Transverse colon (tissue), 3 donors: Measurements from ENCODE around the gene OR2T12.
"Not testable (repeated sequence)": the region's sequence is repeated elsewhere in the genome, so short reads cannot be mapped to it uniquely, and the experiment has no call there.

Experiments used
- EP300 ChIP-seq: sonication (generic); formaldehyde crosslinking; IDR thresholded peaks from one replicate; pipeline ENCODE4 v1.6.1; 2017; ENCODE audit warnings: antibody characterized with exemption, low read depth
- POLR2A ChIP-seq: fragments of 450-650 bp; IDR thresholded peaks from one replicate; pipeline ENCODE4 v1.6.1; 2016; ENCODE audit warnings: antibody characterized with exemption, mild to moderate bottlenecking, moderate library complexity
- TF ChIP-seq, protein P1 (sequence below), 5 experiments: fragments of 200-600 bp in 3 of 5; fragments of 450-650 bp in 2 of 5; sonication (generic) in 3 of 5; IDR thresholded peaks; 1 replicate in 2 of 5; 2 replicates in 3 of 5; pipeline ENCODE4 v1.5.1; 2016 to 2017; ENCODE audit warnings: antibody characterized with exemption in 5 of 5, inconsistent platforms in 3 of 5, mild to moderate bottlenecking in 2 of 5, moderate library complexity in 1 of 5

- TF ChIP-seq, protein P1, sequence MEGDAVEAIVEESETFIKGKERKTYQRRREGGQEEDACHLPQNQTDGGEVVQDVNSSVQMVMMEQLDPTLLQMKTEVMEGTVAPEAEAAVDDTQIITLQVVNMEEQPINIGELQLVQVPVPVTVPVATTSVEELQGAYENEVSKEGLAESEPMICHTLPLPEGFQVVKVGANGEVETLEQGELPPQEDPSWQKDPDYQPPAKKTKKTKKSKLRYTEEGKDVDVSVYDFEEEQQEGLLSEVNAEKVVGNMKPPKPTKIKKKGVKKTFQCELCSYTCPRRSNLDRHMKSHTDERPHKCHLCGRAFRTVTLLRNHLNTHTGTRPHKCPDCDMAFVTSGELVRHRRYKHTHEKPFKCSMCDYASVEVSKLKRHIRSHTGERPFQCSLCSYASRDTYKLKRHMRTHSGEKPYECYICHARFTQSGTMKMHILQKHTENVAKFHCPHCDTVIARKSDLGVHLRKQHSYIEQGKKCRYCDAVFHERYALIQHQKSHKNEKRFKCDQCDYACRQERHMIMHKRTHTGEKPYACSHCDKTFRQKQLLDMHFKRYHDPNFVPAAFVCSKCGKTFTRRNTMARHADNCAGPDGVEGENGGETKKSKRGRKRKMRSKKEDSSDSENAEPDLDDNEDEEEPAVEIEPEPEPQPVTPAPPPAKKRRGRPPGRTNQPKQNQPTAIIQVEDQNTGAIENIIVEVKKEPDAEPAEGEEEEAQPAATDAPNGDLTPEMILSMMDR (IDR thresholded peaks at IDR 0.05), result not testable (repeated sequence)
- not testable (repeated sequence) for TF ChIP-seq EP300, POLR2A
These were observed 2.4 kb upstream of the OR2T12 start for GRCh38 chr1:248305672-248306071.
